ENCODE measurements around the gene EMILIN1. TPM values are rescaled to one million over a fixed set of nuclear protein-coding genes. Genes with fewer than 3 reads are reported as not detected.

Gene EMILIN1
- total and polyA plus RNA-seq, 10 of the 15 experiments (the other 5 are each of a cell fraction or from before 2014, with no cell fraction given) = 0.01 to 2.3 (median 1.2) TPM; not detected in 2

DNA sequence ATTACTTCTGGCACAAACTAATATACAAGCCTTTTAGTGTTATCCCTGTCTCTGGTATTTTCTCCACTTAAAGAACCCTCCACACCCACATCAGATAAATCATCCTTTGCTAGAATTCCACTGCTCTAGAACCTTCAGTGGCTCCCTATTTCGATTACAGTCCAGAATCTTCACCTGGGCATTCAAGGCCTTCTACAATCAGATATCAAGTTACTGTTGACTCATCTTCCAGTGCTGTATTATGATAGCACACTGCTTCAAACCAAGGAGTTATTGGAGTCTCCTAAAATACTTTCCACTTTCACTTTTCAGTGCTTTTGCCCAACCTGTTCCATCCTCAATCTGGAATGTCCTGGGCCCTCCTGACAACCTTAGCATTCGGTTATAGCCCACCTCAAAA lies 37.1 kb downstream of the EMILIN1 start:
- intact Hi-C loops (cut with micrococcal nuclease; ENCODE audit: unreplicated experiment) = no loop called here
- H3K4me1 ChIP-seq (ENCODE audit: control insufficient read depth, insufficient read depth, low read length) = no peaks in the 10 kb centered on the region; the same call in 1 of the 2 replicates
- H3K27ac ChIP-seq (ENCODE audit: control insufficient read depth, insufficient read depth) = no peak overlapping the region
- H3K9ac ChIP-seq (ENCODE audit: control insufficient read depth, insufficient read depth, low read length) = no peak overlapping the region
- ATAC-seq (no peak), DNase-seq (ENCODE audit: low read depth, low spot score) (no peak), FAIRE-seq (no peak)
- H3K4me3 ChIP-seq = no peak overlapping the region
- no TSS peak for BruUV-seq (replicated peaks)
- ChIA-PET RAD21 (ENCODE audit: unreplicated experiment) (no interaction called here), POLR2A (interaction anchor here (0.6 kb wide), 1 partner anchor 35 kb away, joined by 3 read pairs; no protein-coding TSS in a partner anchor), SMC1A (ENCODE audit: uncharacterized antibody, unreplicated experiment) (interaction anchor here (1.0 kb wide), 1 partner anchor 69 kb away, joined by 3 read pairs; no protein-coding TSS in a partner anchor), CTCF (interaction anchor here (1.7 kb wide), 1 partner anchor 18 kb away, joined by 4 read pairs; no protein-coding TSS in a partner anchor)
- H3K27me3 ChIP-seq (replicated peaks in 1 of 2; ENCODE audit: control insufficient read depth in 2 of 2, insufficient read depth in 2 of 2, low read length in 1 of 2) = peaks cover 6 to 7% of the 10 kb centered on the region in 2 experiments
- H2AFZ ChIP-seq (ENCODE audit: control insufficient read depth, low read depth, low read length) = no peak overlapping the region
- no peaks in the 10 kb centered on the region for H3K36me3 ChIP-seq (ENCODE audit: control insufficient read depth in 2 of 2, insufficient read depth in 2 of 2, low read length in 1 of 2)
- no peaks in the 10 kb centered on the region for H3K79me2 ChIP-seq (ENCODE audit: control insufficient read depth, insufficient read depth, low read length)
- H4K20me1 ChIP-seq (ENCODE audit: control insufficient read depth, insufficient read depth) = no peaks in the 10 kb centered on the region
- H3K9me3 ChIP-seq (replicated peaks; ENCODE audit: control insufficient read depth, insufficient read depth, low read length) = no peaks in the 10 kb centered on the region
- WGBS (ENCODE audit: insufficient coverage, insufficient replicate concordance, low lambda C conversion rate, missing lambda C conversion rate) = 2% methylated on average over 2 of the region's 2 CpGs
- in situ Hi-C loops (cut with MboI) = no loop called here
- no peak overlapping the region for H3K4me2 ChIP-seq (ENCODE audit: control insufficient read depth, insufficient read depth)
- TF ChIP-seq GABPA (IDR thresholded peaks at IDR 0.05; ENCODE audit: low read depth) = no peak
- TF ChIP-seq, protein P1, sequence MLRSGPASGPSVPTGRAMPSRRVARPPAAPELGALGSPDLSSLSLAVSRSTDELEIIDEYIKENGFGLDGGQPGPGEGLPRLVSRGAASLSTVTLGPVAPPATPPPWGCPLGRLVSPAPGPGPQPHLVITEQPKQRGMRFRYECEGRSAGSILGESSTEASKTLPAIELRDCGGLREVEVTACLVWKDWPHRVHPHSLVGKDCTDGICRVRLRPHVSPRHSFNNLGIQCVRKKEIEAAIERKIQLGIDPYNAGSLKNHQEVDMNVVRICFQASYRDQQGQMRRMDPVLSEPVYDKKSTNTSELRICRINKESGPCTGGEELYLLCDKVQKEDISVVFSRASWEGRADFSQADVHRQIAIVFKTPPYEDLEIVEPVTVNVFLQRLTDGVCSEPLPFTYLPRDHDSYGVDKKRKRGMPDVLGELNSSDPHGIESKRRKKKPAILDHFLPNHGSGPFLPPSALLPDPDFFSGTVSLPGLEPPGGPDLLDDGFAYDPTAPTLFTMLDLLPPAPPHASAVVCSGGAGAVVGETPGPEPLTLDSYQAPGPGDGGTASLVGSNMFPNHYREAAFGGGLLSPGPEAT (IDR thresholded peaks at IDR 0.05; ENCODE audit: low read depth) = no peak
- no peak for TF ChIP-seq ZNF217 (IDR thresholded peaks at IDR 0.05)
- TF ChIP-seq DPF2 (IDR thresholded peaks at IDR 0.05) = no peak
- TF ChIP-seq, protein P2, sequence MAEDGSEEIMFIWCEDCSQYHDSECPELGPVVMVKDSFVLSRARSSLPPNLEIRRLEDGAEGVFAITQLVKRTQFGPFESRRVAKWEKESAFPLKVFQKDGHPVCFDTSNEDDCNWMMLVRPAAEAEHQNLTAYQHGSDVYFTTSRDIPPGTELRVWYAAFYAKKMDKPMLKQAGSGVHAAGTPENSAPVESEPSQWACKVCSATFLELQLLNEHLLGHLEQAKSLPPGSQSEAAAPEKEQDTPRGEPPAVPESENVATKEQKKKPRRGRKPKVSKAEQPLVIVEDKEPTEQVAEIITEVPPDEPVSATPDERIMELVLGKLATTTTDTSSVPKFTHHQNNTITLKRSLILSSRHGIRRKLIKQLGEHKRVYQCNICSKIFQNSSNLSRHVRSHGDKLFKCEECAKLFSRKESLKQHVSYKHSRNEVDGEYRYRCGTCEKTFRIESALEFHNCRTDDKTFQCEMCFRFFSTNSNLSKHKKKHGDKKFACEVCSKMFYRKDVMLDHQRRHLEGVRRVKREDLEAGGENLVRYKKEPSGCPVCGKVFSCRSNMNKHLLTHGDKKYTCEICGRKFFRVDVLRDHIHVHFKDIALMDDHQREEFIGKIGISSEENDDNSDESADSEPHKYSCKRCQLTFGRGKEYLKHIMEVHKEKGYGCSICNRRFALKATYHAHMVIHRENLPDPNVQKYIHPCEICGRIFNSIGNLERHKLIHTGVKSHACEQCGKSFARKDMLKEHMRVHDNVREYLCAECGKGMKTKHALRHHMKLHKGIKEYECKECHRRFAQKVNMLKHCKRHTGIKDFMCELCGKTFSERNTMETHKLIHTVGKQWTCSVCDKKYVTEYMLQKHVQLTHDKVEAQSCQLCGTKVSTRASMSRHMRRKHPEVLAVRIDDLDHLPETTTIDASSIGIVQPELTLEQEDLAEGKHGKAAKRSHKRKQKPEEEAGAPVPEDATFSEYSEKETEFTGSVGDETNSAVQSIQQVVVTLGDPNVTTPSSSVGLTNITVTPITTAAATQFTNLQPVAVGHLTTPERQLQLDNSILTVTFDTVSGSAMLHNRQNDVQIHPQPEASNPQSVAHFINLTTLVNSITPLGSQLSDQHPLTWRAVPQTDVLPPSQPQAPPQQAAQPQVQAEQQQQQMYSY (CRISPR knock-in tag; IDR thresholded peaks at IDR 0.05) = no peak
- no peak for TF ChIP-seq JUND (IDR thresholded peaks at IDR 0.05; ENCODE audit: low read depth, low read length)
- TF ChIP-seq POLR2AphosphoS5 (IDR thresholded peaks at IDR 0.05; ENCODE audit: low read length) = no peak
- no peak for TF ChIP-seq KAT2A (conservative IDR thresholded peaks at IDR 0.05; ENCODE audit: control insufficient read depth, low read depth, low read length)
- no peak for TF ChIP-seq NFYB (IDR thresholded peaks at IDR 0.05; ENCODE audit: insufficient read depth, low read depth, low read length)
- TF ChIP-seq, protein P3, sequence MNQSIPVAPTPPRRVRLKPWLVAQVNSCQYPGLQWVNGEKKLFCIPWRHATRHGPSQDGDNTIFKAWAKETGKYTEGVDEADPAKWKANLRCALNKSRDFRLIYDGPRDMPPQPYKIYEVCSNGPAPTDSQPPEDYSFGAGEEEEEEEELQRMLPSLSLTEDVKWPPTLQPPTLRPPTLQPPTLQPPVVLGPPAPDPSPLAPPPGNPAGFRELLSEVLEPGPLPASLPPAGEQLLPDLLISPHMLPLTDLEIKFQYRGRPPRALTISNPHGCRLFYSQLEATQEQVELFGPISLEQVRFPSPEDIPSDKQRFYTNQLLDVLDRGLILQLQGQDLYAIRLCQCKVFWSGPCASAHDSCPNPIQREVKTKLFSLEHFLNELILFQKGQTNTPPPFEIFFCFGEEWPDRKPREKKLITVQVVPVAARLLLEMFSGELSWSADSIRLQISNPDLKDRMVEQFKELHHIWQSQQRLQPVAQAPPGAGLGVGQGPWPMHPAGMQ (IDR thresholded peaks at IDR 0.05; ENCODE audit: borderline replicate concordance) = no peak
- TF ChIP-seq, protein P4, sequence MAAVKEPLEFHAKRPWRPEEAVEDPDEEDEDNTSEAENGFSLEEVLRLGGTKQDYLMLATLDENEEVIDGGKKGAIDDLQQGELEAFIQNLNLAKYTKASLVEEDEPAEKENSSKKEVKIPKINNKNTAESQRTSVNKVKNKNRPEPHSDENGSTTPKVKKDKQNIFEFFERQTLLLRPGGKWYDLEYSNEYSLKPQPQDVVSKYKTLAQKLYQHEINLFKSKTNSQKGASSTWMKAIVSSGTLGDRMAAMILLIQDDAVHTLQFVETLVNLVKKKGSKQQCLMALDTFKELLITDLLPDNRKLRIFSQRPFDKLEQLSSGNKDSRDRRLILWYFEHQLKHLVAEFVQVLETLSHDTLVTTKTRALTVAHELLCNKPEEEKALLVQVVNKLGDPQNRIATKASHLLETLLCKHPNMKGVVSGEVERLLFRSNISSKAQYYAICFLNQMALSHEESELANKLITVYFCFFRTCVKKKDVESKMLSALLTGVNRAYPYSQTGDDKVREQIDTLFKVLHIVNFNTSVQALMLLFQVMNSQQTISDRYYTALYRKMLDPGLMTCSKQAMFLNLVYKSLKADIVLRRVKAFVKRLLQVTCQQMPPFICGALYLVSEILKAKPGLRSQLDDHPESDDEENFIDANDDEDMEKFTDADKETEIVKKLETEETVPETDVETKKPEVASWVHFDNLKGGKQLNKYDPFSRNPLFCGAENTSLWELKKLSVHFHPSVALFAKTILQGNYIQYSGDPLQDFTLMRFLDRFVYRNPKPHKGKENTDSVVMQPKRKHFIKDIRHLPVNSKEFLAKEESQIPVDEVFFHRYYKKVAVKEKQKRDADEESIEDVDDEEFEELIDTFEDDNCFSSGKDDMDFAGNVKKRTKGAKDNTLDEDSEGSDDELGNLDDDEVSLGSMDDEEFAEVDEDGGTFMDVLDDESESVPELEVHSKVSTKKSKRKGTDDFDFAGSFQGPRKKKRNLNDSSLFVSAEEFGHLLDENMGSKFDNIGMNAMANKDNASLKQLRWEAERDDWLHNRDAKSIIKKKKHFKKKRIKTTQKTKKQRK (IDR thresholded peaks at IDR 0.05; ENCODE audit: low read depth, low read length) = no peak
- TF ChIP-seq, protein P5, sequence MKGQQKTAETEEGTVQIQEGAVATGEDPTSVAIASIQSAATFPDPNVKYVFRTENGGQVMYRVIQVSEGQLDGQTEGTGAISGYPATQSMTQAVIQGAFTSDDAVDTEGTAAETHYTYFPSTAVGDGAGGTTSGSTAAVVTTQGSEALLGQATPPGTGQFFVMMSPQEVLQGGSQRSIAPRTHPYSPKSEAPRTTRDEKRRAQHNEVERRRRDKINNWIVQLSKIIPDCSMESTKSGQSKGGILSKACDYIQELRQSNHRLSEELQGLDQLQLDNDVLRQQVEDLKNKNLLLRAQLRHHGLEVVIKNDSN (IDR thresholded peaks at IDR 0.05; ENCODE audit: borderline replicate concordance, extremely low read length, insufficient read depth, low read depth, low read length) = no peak

All from GM12878 (cell line).